Cardiac fibroblast (primary cell): ENCODE data around the gene ANGEL2.

Experiments
- DNase-seq, 2 donors: peaks; one replicate each; pipeline versions ENCODE4 v3.0.0 to v3.0.0-alpha.2; 2010; ENCODE audit warnings: low read depth in 2 of 2
- H3K4me3 ChIP-seq, 2 donors: replicated peaks in 1 of 2; 1 replicate in 1 of 2; 2 replicates in 1 of 2; pipeline ENCODE4 v1.5.1; 2011; ENCODE audit warnings: low read depth in 2 of 2, low read length in 2 of 2, mild to moderate bottlenecking in 2 of 2, moderate library complexity in 1 of 2
- TF ChIP-seq, protein P1 (sequence below): IDR thresholded peaks from one replicate; pipeline ENCODE4 v1.5.1; 2011; ENCODE audit warnings: low read depth, mild to moderate bottlenecking, low read length, inconsistent platforms

The ANGEL2 gene

DNA sequence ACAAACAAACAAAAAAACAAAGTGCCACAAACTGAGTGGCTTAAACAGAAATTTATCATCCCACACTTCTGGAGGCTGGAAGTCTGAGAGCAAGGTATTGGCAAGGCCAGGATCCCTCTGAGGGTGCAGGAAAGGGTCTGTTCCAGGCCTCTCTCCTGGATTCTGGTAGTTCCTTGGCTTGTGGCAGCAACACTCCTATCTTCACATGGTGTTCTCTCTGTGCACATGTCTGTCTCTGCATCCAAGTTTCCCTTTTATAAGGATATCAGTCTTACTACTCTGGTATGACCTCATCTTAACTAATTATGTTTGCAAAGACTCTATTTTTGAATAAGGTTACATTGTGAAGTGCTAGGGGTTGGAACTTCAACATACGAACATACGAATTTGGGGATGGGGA lies 70.6 kb downstream of the ANGEL2 start:
- DNase-seq: no peak
- TF ChIP-seq, protein P1, sequence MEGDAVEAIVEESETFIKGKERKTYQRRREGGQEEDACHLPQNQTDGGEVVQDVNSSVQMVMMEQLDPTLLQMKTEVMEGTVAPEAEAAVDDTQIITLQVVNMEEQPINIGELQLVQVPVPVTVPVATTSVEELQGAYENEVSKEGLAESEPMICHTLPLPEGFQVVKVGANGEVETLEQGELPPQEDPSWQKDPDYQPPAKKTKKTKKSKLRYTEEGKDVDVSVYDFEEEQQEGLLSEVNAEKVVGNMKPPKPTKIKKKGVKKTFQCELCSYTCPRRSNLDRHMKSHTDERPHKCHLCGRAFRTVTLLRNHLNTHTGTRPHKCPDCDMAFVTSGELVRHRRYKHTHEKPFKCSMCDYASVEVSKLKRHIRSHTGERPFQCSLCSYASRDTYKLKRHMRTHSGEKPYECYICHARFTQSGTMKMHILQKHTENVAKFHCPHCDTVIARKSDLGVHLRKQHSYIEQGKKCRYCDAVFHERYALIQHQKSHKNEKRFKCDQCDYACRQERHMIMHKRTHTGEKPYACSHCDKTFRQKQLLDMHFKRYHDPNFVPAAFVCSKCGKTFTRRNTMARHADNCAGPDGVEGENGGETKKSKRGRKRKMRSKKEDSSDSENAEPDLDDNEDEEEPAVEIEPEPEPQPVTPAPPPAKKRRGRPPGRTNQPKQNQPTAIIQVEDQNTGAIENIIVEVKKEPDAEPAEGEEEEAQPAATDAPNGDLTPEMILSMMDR: no peak
- H3K4me3 ChIP-seq: no peak overlapping the region

DNA sequence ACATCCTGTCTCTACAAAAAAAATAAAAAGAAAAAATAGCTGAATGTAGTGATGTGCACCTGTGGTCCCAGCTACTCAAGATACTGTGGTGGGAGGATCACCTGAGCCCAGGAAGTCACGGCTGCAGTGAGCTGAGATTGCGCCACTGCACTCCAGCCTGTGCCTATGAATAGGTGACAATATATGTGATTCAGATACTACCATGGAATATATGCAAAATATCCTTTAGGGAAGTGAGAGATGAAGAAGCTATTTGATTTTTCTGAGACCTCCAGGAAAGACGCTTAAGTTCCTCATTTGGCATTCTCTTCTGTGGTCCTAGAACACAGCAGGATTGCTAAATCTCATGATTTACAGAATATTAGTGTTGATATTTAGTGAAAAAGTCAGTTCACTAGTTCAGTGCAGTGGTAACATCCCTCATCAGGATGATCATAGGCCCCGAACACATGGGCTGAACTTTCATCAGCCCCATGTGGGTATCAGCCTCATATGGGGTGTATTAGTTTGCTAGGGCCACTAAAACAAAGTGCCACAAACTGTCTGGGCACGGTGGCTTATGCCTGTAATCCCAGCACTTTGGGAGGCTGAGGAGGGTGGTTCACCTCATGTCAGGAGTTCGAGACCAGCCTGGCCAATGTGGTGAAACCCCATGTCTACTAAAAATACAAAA lies 71.3 kb downstream of the ANGEL2 start:
- no peak overlapping the region for H3K4me3 ChIP-seq
- TF ChIP-seq, protein P1: no peak
- DNase-seq: no peak

DNA sequence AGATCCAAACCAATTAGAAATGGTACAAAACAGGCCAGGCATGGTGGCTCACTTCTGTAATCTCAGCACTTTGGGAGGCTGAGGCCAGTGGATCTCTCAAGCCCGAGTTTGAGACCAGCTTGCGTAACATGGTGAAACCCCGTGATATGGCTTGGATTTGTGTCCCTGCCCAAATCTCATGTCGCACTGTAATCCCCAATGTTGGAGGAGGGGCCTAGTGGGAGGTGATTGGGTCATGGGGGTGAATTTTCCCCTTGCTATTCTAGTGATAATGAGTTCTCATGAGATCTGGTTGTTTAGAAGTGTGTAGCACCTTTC lies 72.3 kb downstream of the ANGEL2 start:
- no peak for DNase-seq
- no peak overlapping the region for H3K4me3 ChIP-seq
- TF ChIP-seq, protein P1: no peak

DNA sequence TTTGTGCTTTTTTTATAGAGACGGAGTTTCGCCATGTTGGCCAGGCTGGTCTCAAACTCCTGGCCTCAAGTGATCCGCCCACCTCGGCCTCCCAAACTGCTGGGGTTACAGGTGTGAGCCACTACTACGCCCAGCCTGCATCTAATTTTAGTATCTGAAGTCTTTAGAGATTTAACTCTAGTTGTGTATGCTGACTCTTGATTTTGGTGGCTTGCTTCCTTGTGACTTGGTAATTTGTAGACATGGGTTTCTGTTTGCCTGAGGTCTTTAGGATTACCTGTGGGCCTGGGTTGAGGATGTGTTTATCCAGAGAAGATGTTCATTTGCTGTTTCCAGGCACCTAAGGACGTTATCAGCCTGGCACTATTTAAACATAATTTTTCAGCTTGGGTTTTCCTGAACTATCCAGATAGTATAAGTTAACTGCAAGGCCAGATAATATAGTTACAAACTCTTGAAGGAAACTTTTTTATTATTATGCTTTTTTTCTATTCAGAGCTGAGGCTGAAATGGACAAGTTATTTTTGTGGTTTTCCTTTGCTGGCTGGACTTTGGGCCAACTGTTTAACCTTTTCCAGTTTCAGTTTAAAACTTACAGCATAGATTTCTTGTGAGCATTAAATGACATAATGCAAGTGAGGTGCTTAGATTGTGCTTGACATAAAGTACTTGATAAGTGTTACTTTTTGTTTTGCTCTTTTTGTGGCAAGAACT lies 72.8 kb downstream of the ANGEL2 start:
- DNase-seq: no peak
- TF ChIP-seq, protein P1: no peak
- H3K4me3 ChIP-seq: no peak overlapping the region
